H1 (cell line): ENCODE measurements around the gene CASP5. TPM values are rescaled to one million over a fixed set of nuclear protein-coding genes. Genes with fewer than 3 reads are reported as not detected.

ENCODE experiments used
- ASH2L ChIP-seq: fragments of 200-600, 300-600 bp; sonication (generic); IDR thresholded peaks from one replicate; pipeline ENCODE4 v1.7.1; 2017; ENCODE audit warnings: low read length
- ATF2 ChIP-seq: IDR thresholded peaks from 2 replicates; pipeline ENCODE4 v1.6.1; 2012; ENCODE audit warnings: low read length, inconsistent platforms
- CHD7 ChIP-seq: fragments of 300-600 bp; sonication (generic); IDR thresholded peaks from 2 replicates; pipeline ENCODE4 v1.7.1; 2012; ENCODE audit warnings: low read length, moderate library complexity, mild to moderate bottlenecking, inconsistent platforms; ENCODE audit not compliant: insufficient replicate concordance
- E2F6 ChIP-seq: IDR thresholded peaks from 2 replicates; pipeline ENCODE4 v1.6.1; 2012; ENCODE audit warnings: inconsistent platforms
- EZH2 ChIP-seq: fragments of 200-600 bp; sonication (generic); IDR thresholded peaks from 2 replicates; pipeline ENCODE4 v1.7.1; 2012; ENCODE audit warnings: low read depth, mild to moderate bottlenecking, moderate library complexity, low read length, inconsistent platforms; ENCODE audit not compliant: severe bottlenecking
- GABPA ChIP-seq: IDR thresholded peaks from 2 replicates; pipeline ENCODE4 v1.6.1; 2011; ENCODE audit warnings: mild to moderate bottlenecking, low read length, moderate library complexity, borderline replicate concordance; ENCODE audit not compliant: insufficient read depth
- KDM4A ChIP-seq: IDR thresholded peaks from one replicate; pipeline ENCODE4 v1.7.1; 2012; ENCODE audit warnings: low read depth, mild to moderate bottlenecking, moderate library complexity, low read length, inconsistent platforms; ENCODE audit not compliant: severe bottlenecking
- SIX5 ChIP-seq: IDR thresholded peaks from 2 replicates; pipeline ENCODE4 v1.6.1; 2011; ENCODE audit warnings: mild to moderate bottlenecking, low read depth, low read length
- polyA plus RNA-seq, 7 experiments: library from polyadenylated mRNA; depleted of rRNA in 3 of 7; stranded (reverse) in 5 of 7; unstranded in 2 of 7; fragments of >200 nt in 5 of 7; fragments of 200-250 nt in 2 of 7; gene quantifications; 1 replicate in 5 of 7; 2 replicates in 1 of 7; 4 replicates in 1 of 7; pipeline versions ENCODE4 v1.2.1 to v1.2.3, GENCODE V29; 2011 to 2013; ENCODE audit warnings: missing spikeins in 2 of 7, mixed read lengths in 2 of 7
- total RNA-seq: library from RNA; stranded (reverse); fragmentation: NEBNext Ultra II Directional; extraction: Animal tissue kit (Norgen Biotek cat#: 25700); gene quantifications from 2 replicates; pipeline ENCODE4 v1.2.1, GENCODE V29; 2021

CASP5 gene
- total and polyA plus RNA-seq, 2 of the 8 experiments (the other 6 are each of a cell fraction or from before 2014, with no cell fraction given) = not detected

GRCh38 chr11:105023003-105023402, at the start of gene CASP5 (continued):
- no peak for TF ChIP-seq CHD7
- TF ChIP-seq E2F6 = no peak
- no peak for TF ChIP-seq ATF2
- no peak for TF ChIP-seq SIX5
- no peak for TF ChIP-seq KDM4A
- TF ChIP-seq EZH2 = no peak
- TF ChIP-seq ASH2L = no peak
- no peak for TF ChIP-seq GABPA
